ENCODE results near the gene PPP2R2B.
A peak's percentile ranks its signal among the peaks of the same experiment; 100 is the strongest.

The PPP2R2B gene

GRCh38 chr5:146672866-146673265 lies 205.7 kb downstream of the PPP2R2B start:
- H3K4me1 ChIP-seq (ENCODE audit: control insufficient read depth in 5 of 5, insufficient read depth in 5 of 5, low read length in 5 of 5), result peaks cover 0 to 41% (median 9%) of the 10 kb centered on the region in 5 donors
- H3K27ac ChIP-seq (ENCODE audit: low read depth, low read length), result no peak overlapping the region
- no peak overlapping the region for H3K9ac ChIP-seq (ENCODE audit: low read length in 5 of 5)
- no peaks in the 10 kb centered on the region for H3K27me3 ChIP-seq (ENCODE audit: control insufficient read depth in 5 of 5, insufficient read depth in 4 of 5, low read length in 5 of 5)
- no peak overlapping the region for H3K4me3 ChIP-seq (ENCODE audit: low read depth in 1 of 5, low read length in 5 of 5)
- no peaks in the 10 kb centered on the region for H3K9me3 ChIP-seq (ENCODE audit: control insufficient read depth in 5 of 5, low read length in 5 of 5)
- no peaks in the 10 kb centered on the region for H3K36me3 ChIP-seq (ENCODE audit: control insufficient read depth in 5 of 5, insufficient read depth in 5 of 5, low read length in 5 of 5)

DNA sequence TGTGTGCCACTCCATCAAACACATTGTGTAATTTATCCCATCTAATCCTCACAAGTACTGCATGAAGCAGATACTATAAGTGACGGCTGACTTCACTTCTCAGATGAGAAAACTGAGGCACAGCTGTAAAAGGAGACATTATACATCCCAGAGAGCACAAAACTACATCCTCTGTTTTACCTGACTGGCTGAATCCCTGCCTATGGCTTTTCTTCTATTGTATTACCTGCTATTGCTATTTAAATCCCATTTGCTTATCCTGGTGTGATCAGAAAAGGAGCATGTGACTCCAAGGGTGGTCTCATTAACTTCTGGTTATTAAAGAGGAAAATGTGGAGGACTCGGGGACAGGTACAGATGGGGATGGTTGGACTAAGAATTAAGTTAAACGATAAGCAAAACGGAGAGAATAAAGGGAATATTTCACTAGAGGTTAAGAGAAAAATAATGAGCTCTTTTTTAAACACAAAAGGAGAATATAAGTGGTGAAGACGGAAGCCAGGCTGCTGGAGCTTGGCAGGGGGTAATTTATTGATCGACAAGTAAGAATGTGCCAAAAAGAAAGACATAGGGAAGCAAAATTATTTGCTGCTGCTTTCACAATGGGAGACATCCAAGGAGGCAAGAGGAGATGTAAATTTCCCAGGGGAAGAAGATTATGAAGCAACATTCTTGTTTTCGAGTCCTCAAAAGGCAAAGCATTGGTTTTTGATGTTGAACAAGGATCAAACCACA lies 206.8 kb downstream of the PPP2R2B start:
- H3K9ac ChIP-seq (ENCODE audit: low read length in 5 of 5), result no peak overlapping the region
- H3K27me3 ChIP-seq (ENCODE audit: control insufficient read depth in 5 of 5, insufficient read depth in 4 of 5, low read length in 5 of 5), result no peaks in the 10 kb centered on the region
- peak overlapping the region; percentile 8 for H3K27ac ChIP-seq (ENCODE audit: low read depth, low read length)
- H3K4me3 ChIP-seq (ENCODE audit: low read depth in 1 of 5, low read length in 5 of 5), result no peak overlapping the region
- peaks cover 0 to 45% (median 9%) of the 10 kb centered on the region in 5 donors for H3K4me1 ChIP-seq (ENCODE audit: control insufficient read depth in 5 of 5, insufficient read depth in 5 of 5, low read length in 5 of 5)
- H3K9me3 ChIP-seq (ENCODE audit: control insufficient read depth in 5 of 5, low read length in 5 of 5), result no peaks in the 10 kb centered on the region
- H3K36me3 ChIP-seq (ENCODE audit: control insufficient read depth in 5 of 5, insufficient read depth in 5 of 5, low read length in 5 of 5), result no peaks in the 10 kb centered on the region

DNA sequence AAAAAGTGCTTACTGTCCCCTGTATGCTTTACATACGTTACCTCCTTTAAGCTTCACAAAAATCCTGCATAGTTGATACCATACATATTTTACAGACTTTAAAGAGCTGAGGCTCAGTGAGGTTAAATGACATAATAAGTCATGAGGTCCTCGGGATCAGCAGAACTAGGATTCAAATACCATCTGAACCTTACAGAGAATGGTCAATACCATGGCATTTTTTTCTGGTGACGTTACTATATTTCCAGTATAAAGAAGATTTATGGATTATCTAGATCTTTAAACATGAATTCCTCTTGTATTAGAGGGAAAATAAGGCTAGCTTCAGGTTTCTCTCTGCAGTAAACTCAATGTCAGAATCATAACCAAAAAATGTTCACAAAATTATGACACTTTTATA lies 208.9 kb downstream of the PPP2R2B start:
- Histone ChIP-seq H3K9ac (ENCODE audit: low read length in 5 of 5) (no peak overlapping the region), H3K27me3 (ENCODE audit: control insufficient read depth in 5 of 5, insufficient read depth in 4 of 5, low read length in 5 of 5) (no peaks in the 10 kb centered on the region), H3K4me3 (ENCODE audit: low read depth in 1 of 5, low read length in 5 of 5) (no peak overlapping the region), H3K4me1 (ENCODE audit: control insufficient read depth in 5 of 5, insufficient read depth in 5 of 5, low read length in 5 of 5) (peaks cover 0 to 44% (median 9%) of the 10 kb centered on the region in 5 donors), H3K27ac (ENCODE audit: low read depth, low read length) (no peak overlapping the region), H3K9me3 (ENCODE audit: control insufficient read depth in 5 of 5, low read length in 5 of 5) (no peaks in the 10 kb centered on the region), H3K36me3 (ENCODE audit: control insufficient read depth in 5 of 5, insufficient read depth in 5 of 5, low read length in 5 of 5) (no peaks in the 10 kb centered on the region)

- Histone ChIP-seq H3K9ac (ENCODE audit: low read length in 5 of 5) (peak overlapping the region in 1 of 5 donors; percentile 2), H3K27ac (ENCODE audit: low read depth, low read length) (peak overlapping the region; percentile 34), H3K4me1 (ENCODE audit: control insufficient read depth in 5 of 5, insufficient read depth in 5 of 5, low read length in 5 of 5) (peaks cover 0 to 29% (median 9%) of the 10 kb centered on the region in 5 donors), H3K9me3 (ENCODE audit: control insufficient read depth in 5 of 5, low read length in 5 of 5) (no peaks in the 10 kb centered on the region), H3K4me3 (ENCODE audit: low read depth in 1 of 5, low read length in 5 of 5) (no peak overlapping the region), H3K36me3 (ENCODE audit: control insufficient read depth in 5 of 5, insufficient read depth in 5 of 5, low read length in 5 of 5) (no peaks in the 10 kb centered on the region), H3K27me3 (ENCODE audit: control insufficient read depth in 5 of 5, insufficient read depth in 4 of 5, low read length in 5 of 5) (no peaks in the 10 kb centered on the region)
These were observed 210.8 kb downstream of the PPP2R2B start for GRCh38 chr5:146667633-146668272.

DNA sequence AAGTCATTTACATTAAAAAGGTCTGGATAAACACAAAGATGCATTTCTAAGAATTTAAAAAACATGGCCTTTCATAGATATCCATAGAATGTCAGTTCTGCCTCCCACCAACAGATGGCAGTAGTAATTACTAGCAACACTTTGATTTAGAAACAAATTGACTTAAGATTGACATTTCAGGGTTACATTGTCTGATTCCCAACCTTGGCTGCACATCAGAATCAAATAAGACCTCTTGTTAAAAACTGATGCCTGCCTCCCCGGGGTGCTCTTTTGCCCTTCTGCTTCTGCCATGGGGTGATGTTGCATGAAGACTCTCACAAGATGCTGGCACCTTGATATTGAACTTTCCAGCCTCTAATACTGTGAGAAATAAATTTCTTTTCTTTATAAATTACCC lies 216.3 kb downstream of the PPP2R2B start:
- Histone ChIP-seq H3K27ac (ENCODE audit: low read depth, low read length) (no peak overlapping the region), H3K4me3 (ENCODE audit: low read depth in 1 of 5, low read length in 5 of 5) (no peak overlapping the region), H3K27me3 (ENCODE audit: control insufficient read depth in 5 of 5, insufficient read depth in 4 of 5, low read length in 5 of 5) (no peaks in the 10 kb centered on the region), H3K9me3 (ENCODE audit: control insufficient read depth in 5 of 5, low read length in 5 of 5) (no peaks in the 10 kb centered on the region), H3K36me3 (ENCODE audit: control insufficient read depth in 5 of 5, insufficient read depth in 5 of 5, low read length in 5 of 5) (no peaks in the 10 kb centered on the region), H3K9ac (ENCODE audit: low read length in 5 of 5) (no peak overlapping the region), H3K4me1 (ENCODE audit: control insufficient read depth in 5 of 5, insufficient read depth in 5 of 5, low read length in 5 of 5) (peaks cover 0 to 2% (median 0%) of the 10 kb centered on the region in 5 donors)

DNA sequence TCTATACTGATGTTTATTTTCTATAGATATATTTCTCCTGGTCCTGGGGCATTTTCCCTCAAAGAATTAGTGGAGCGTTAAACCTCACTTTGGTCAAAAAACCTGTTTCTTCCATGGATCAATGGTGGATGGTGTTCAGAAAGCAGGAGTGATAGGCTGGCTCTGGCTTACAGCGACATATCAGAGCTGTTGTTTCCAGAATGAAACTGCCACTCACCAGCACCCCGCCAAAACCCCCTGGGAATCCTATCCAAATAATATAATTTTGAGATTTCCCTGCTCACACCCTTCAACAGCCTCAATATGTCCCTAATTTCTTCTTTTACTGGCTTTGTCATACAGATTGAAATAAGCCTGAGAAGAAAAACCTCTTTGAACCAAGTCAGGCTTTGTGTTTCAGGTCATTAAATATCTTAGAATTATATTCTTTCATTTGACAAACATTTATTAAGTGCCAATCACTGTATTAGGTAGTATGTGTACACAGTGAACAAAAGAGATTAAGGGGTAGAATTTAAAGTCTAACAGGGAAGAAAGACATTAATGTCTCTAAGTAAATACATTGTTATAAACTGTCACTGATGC lies 218.1 kb downstream of the PPP2R2B start:
- Histone ChIP-seq H3K4me1 (ENCODE audit: control insufficient read depth in 5 of 5, insufficient read depth in 5 of 5, low read length in 5 of 5) (no peaks in the 10 kb centered on the region), H3K9me3 (ENCODE audit: control insufficient read depth in 5 of 5, low read length in 5 of 5) (no peaks in the 10 kb centered on the region), H3K27ac (ENCODE audit: low read depth, low read length) (no peak overlapping the region), H3K36me3 (ENCODE audit: control insufficient read depth in 5 of 5, insufficient read depth in 5 of 5, low read length in 5 of 5) (no peaks in the 10 kb centered on the region), H3K4me3 (ENCODE audit: low read depth in 1 of 5, low read length in 5 of 5) (no peak overlapping the region), H3K9ac (ENCODE audit: low read length in 5 of 5) (no peak overlapping the region), H3K27me3 (ENCODE audit: control insufficient read depth in 5 of 5, insufficient read depth in 4 of 5, low read length in 5 of 5) (peaks cover 0 to 2% (median 0%) of the 10 kb centered on the region in 5 donors)

GRCh38 chr5:146659961-146660360 lies 218.6 kb downstream of the PPP2R2B start:
- Histone ChIP-seq H3K9ac (ENCODE audit: low read length in 5 of 5) (no peak overlapping the region), H3K27me3 (ENCODE audit: control insufficient read depth in 5 of 5, insufficient read depth in 4 of 5, low read length in 5 of 5) (peaks cover 0 to 2% (median 0%) of the 10 kb centered on the region in 5 donors), H3K27ac (ENCODE audit: low read depth, low read length) (no peak overlapping the region), H3K9me3 (ENCODE audit: control insufficient read depth in 5 of 5, low read length in 5 of 5) (no peaks in the 10 kb centered on the region), H3K4me1 (ENCODE audit: control insufficient read depth in 5 of 5, insufficient read depth in 5 of 5, low read length in 5 of 5) (no peaks in the 10 kb centered on the region), H3K36me3 (ENCODE audit: control insufficient read depth in 5 of 5, insufficient read depth in 5 of 5, low read length in 5 of 5) (no peaks in the 10 kb centered on the region), H3K4me3 (ENCODE audit: low read depth in 1 of 5, low read length in 5 of 5) (no peak overlapping the region)

DNA sequence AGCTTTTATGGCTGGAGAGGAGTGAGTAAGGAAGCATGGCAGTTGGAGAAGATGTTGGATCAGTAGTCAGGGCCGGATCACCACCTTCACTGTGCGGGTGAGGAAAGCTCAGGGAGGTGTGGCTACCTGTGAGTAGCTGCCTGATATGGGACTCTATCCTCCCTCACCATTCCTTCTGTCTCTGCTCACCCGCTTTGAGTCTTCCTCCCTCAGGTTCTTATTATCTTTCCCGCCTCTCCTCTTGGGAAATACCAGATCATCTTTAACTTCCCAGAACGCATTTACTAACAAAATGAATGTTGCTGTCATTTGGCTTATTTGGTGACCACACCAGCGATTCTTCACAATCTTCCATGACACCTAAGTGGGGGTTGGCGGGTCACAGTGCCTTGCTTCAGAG lies 221.9 kb downstream of the PPP2R2B start:
- no peak overlapping the region for H3K4me3 ChIP-seq (ENCODE audit: low read depth in 1 of 5, low read length in 5 of 5)
- no peaks in the 10 kb centered on the region for H3K9me3 ChIP-seq (ENCODE audit: control insufficient read depth in 5 of 5, low read length in 5 of 5)
- H3K27ac ChIP-seq (ENCODE audit: low read depth, low read length), result no peak overlapping the region
- no peak overlapping the region for H3K9ac ChIP-seq (ENCODE audit: low read length in 5 of 5)
- H3K36me3 ChIP-seq (ENCODE audit: control insufficient read depth in 5 of 5, insufficient read depth in 5 of 5, low read length in 5 of 5), result no peaks in the 10 kb centered on the region
- peaks cover 0 to 2% (median 0%) of the 10 kb centered on the region in 5 donors for H3K27me3 ChIP-seq (ENCODE audit: control insufficient read depth in 5 of 5, insufficient read depth in 4 of 5, low read length in 5 of 5)
- no peaks in the 10 kb centered on the region for H3K4me1 ChIP-seq (ENCODE audit: control insufficient read depth in 5 of 5, insufficient read depth in 5 of 5, low read length in 5 of 5)

DNA sequence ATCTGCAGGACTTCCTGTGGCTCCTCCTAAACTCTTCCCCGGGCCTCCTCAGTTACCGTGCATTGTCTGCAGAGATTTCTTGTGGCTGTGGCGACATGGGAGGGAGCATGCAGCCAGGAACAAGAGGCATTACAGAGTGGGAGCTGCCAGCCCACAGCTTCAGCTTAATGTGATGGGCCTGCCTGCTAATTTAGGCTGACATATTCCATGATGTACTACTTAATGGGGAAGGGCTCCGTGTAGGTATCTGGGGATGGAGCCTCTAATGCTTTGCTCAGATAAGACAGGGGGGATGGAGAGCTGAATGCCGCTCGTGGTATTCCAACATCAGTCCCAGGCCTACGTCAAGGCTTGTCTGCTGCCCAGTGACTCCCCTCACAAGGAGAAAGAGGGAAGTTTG lies 225.0 kb downstream of the PPP2R2B start:
- Histone ChIP-seq H3K9ac (ENCODE audit: low read length in 5 of 5) (no peak overlapping the region), H3K4me1 (ENCODE audit: control insufficient read depth in 5 of 5, insufficient read depth in 5 of 5, low read length in 5 of 5) (no peaks in the 10 kb centered on the region), H3K9me3 (ENCODE audit: control insufficient read depth in 5 of 5, low read length in 5 of 5) (no peaks in the 10 kb centered on the region), H3K27me3 (ENCODE audit: control insufficient read depth in 5 of 5, insufficient read depth in 4 of 5, low read length in 5 of 5) (peaks cover 0 to 2% (median 0%) of the 10 kb centered on the region in 5 donors), H3K4me3 (ENCODE audit: low read depth in 1 of 5, low read length in 5 of 5) (no peak overlapping the region), H3K36me3 (ENCODE audit: control insufficient read depth in 5 of 5, insufficient read depth in 5 of 5, low read length in 5 of 5) (no peaks in the 10 kb centered on the region), H3K27ac (ENCODE audit: low read depth, low read length) (no peak overlapping the region)

DNA sequence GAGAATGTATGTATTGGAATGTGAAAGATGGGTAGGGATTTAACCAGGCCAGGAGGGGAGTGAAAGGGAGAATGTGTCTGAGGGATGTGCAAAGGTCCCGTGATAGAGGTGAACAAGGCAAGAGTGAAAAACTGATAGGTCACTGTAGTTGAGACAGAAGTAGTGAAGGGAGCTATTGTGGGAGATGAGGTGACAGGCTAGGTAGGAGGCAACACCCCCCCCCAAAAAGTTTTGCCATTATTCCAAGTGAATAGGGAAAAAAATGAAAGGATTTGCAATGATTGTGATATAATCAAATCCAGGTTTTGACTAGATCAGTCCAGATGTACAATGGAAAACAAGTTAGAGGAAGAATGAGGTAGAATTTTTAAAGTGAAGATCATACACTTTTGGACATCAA lies 226.0 kb downstream of the PPP2R2B start:
- H3K9me3 ChIP-seq (ENCODE audit: control insufficient read depth in 5 of 5, low read length in 5 of 5), result no peaks in the 10 kb centered on the region
- H3K4me3 ChIP-seq (ENCODE audit: low read depth in 1 of 5, low read length in 5 of 5), result no peak overlapping the region
- no peaks in the 10 kb centered on the region for H3K36me3 ChIP-seq (ENCODE audit: control insufficient read depth in 5 of 5, insufficient read depth in 5 of 5, low read length in 5 of 5)
- H3K27me3 ChIP-seq (ENCODE audit: control insufficient read depth in 5 of 5, insufficient read depth in 4 of 5, low read length in 5 of 5), result peaks cover 0 to 2% (median 0%) of the 10 kb centered on the region in 5 donors
- H3K9ac ChIP-seq (ENCODE audit: low read length in 5 of 5), result no peak overlapping the region
- H3K4me1 ChIP-seq (ENCODE audit: control insufficient read depth in 5 of 5, insufficient read depth in 5 of 5, low read length in 5 of 5), result no peaks in the 10 kb centered on the region
- H3K27ac ChIP-seq (ENCODE audit: low read depth, low read length), result no peak overlapping the region
